IPS-11a (cell line): ENCODE measurements around the gene ACE.

ENCODE experiments used
- H3K4me3 ChIP-seq: one replicate; pipeline ENCODE4 v1.5.1; 2013; ENCODE audit warnings: low read depth, low read length, control low read depth

The ACE gene

DNA sequence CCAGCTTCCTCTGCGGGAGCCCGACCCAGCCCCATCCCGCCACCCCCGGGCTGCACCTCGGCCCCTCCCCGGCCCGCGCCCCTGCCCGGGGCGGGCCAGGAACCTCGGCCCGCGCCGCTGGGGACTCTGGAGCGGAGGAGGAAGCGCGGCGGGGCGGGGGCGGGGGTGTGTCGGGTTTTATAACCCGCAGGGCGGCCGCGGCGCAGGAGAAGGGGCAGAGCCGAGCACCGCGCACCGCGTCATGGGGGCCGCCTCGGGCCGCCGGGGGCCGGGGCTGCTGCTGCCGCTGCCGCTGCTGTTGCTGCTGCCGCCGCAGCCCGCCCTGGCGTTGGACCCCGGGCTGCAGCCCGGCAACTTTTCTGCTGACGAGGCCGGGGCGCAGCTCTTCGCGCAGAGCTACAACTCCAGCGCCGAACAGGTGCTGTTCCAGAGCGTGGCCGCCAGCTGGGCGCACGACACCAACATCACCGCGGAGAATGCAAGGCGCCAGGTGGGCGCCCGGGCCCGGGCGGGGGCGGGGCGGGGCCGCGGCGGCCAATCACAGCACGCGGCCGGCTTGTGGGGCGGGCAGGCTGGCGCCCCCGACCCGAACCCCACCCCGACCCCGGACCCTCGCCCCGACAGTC lies at the start of gene ACE:
Gene ACE, plus strand, starts transcription at position 208 of the 626 bp plus-strand sequence. Its CDS starts 34 bp downstream, at position 242.
- H3K4me3 ChIP-seq, result peak within 1 kb of the TSS; percentile 41

GRCh38 chr17:63429766-63430165 lies 47.1 kb upstream of the ACE start:
- no peak overlapping the region for H3K4me3 ChIP-seq

- no peak overlapping the region for H3K4me3 ChIP-seq
Measured at GRCh38 chr17:63430223-63430622, 46.6 kb upstream of the ACE start.

DNA sequence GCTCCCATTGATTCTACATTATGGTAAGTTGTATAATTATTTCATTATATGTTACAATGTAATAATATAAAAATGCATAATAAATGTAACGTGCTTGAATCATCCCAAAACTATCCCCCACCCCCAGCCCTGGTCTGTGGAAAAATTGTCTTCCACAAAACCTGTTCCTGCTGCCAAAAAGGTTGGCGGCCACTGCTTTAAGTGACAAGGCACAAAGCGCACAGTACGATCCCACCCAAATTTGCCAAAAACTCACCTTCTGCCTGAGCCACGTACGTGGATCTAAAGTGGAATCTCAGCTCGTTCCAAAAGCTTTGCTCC lies 45.3 kb upstream of the ACE start:
- no peak overlapping the region for H3K4me3 ChIP-seq

- no peak overlapping the region for H3K4me3 ChIP-seq
Measured at GRCh38 chr17:63431939-63432804, 44.7 kb upstream of the ACE start.

DNA sequence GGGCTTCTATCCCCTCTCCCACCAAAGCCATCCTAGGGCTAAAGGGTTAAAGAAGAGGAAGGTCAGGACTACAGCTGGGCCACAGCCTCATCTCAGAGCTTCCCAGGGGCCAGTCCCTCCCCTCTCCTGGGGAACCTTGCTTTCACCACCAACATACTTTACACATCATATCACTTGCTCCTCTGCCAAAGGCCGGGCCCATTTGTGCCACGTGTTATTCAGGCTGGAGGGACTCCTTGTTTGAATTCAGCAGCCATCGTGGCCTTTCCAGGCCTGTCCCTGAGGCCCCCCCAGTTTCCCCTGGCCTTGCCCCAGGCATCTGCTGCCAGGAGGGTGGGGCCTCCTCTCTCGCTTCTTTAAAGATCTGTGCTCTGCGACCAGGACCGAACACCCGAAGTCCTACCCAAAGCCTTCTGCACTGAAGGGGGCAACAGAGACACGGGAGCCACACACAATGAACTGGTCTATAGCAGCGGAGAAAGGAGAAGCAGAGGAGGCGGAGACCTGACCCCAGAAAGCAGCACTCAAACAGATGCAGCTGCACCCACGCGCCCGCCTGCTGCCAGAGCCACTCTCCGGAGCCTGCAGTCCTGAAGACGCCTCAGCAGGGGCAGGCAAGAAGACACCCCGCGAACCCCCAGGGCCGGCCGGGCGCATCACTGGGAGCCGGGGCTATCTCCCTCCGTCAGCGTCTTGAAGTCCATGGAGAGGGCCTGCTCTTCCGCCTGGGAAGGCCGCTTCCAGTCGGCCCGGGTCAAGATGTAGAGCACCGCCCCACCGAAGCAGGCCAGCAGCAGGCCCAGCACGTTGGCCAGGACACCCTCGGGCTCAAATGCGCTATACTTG lies 42.9 kb upstream of the ACE start:
- no peak overlapping the region for H3K4me3 ChIP-seq

- H3K4me3 ChIP-seq, result no peak overlapping the region
Measured at GRCh38 chr17:63434951-63435571, 41.8 kb upstream of the ACE start.

- no peak overlapping the region for H3K4me3 ChIP-seq
Measured at GRCh38 chr17:63435681-63436522, 41.0 kb upstream of the ACE start.

DNA sequence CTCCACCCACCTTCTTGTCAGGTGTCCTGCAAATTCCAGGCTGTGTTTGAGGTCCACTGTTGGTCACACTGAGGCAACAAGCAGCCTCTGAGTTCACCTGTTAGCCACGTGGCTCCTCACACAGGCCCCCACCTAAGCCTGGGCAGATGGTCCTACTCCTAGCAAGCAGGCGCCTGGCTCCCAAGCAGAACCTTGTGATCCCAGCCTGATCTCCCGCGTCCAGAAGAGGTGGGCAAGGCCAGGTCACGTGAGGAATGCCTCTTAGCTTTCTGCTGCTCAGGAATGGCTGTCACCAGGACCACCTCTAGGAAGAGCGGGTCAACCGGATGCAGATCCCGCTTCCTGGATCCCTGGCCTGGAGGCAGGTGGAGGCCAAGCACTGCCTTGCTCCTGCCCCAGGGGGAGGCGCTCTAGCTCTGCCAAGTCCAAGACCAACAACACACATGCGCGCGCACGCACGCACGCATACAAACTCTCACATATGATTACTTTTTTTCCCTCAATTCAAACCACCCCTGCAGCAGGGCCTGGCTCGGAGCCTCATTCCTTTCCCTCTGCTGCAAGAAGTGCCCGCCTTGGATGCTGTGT lies 40.2 kb upstream of the ACE start:
- H3K4me3 ChIP-seq, result no peak overlapping the region

- H3K4me3 ChIP-seq, result no peak overlapping the region
Measured at GRCh38 chr17:63437287-63438091, 39.4 kb upstream of the ACE start.

DNA sequence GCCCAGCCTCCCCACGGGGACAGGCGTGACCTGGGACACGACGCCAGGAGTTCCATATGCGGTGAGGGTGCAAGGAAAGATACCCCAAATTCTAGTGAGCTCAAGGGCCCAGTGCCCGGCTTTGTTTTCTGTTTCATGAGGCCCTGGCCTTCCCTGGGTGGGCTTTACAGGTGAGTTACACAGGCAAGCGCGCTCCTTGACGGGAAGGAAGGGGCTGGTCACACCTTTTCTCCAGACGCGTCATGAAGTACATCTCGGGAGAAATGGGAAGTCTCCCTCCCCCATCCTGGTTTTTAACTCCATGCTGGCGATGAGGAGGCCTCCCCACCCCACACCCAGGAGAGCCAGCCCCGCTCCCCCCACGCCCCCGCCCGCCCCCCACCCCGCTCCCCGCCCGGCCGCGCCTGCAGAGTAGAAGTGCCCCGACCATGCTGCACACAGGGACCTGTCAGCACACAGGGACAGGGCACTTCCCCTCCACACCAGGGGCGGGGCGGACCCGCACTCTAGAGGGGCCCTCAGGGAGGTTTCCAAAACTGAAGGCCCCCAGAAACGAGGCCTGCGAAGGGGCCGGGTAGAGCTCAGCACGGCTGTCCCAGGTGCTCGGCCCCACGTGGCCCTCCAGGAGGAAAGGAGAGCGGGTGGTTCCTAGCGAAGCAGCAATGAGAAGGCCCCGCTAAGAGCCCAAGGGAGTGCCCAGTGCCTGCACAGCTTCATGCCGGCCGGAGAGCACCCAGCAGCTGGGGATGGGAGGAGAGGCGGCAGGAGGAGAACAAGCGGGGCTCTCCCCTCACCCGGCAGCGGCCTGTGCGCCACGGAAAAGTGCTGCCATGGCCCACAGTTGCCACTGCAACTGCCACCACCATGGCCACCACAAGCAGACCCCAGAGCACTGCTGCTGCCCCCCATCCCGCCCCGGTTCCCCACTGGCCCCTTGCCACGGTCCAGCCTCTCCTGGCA lies 38.5 kb upstream of the ACE start:
- no peak overlapping the region for H3K4me3 ChIP-seq

DNA sequence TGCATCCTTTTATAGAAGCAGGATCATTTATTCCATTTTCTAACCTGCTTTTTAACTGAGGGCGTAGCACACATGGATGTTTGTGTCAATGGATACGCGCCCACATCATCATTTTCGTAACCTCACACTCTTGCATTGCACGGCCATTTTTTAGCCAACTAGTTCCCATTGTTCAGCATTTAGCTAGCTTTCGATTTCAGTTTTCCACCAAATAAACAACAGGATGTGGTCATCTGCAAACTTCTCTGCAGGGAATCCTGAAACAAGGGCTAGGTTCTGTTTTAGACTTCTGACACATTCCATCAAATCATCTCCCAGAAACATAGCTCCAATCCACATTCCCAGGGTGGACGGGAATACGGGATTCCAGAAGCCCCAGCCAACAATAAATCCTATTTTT lies 37.2 kb upstream of the ACE start:
- no peak overlapping the region for H3K4me3 ChIP-seq

GRCh38 chr17:63440127-63440769 lies 36.6 kb upstream of the ACE start:
- H3K4me3 ChIP-seq, result no peak overlapping the region

DNA sequence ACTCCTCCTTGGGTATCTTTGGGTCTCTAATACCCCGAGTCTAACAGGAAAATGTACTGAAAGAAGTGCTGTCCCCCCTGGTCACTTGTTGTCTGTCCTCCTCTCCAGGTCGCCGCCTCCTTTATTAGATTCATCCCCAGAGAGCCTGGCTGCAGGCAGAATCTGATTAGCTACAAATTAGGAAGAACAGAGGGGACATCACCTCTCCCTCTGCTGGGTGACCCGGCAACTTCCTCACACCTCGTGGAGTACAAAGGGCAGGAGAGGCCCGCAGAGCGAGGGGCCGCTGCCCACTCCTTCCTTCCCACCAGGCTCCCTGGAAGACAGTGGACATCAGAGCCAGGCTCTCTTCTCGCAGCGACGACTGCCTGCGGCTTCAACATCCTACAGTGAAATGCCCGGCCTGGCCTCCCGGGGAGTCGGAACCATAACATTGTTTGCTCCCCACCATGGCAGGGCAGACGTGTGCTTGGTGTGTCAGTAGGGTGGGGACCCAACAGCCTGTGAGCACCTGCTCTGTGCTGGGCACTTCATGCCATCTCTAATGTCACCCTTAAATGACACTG lies 36.0 kb upstream of the ACE start:
- H3K4me3 ChIP-seq, result no peak overlapping the region

GRCh38 chr17:63441654-63442053 lies 35.2 kb upstream of the ACE start:
- H3K4me3 ChIP-seq, result no peak overlapping the region

DNA sequence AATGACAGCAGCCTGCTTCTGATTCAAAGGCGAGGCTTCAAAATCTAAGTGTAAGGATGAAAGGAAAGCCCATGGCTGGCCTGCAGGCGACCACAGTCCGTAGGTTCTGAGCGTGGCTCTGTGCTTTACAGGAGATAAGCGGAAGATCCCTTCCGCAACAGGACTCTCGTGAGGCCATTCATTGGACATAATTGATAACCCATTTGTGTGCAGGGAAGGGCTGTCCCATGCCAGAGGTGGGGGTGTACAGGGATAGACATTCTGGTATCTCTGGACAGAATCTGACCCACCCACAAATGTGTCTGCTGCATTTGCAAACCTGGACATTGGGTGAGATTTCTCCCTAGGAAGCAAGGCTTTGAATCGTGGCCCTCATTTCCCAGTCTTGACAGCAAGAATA lies 34.8 kb upstream of the ACE start:
- H3K4me3 ChIP-seq, result no peak overlapping the region

- no peak overlapping the region for H3K4me3 ChIP-seq
Measured at GRCh38 chr17:63442549-63443035, 34.3 kb upstream of the ACE start.
